GM18507 (cell line): ENCODE measurements around the gene EWSR1.
"Not testable (repeated sequence)": the region's sequence is repeated elsewhere in the genome, so short reads cannot be mapped to it uniquely, and the experiment has no call there.

Experiments used
- DNase-seq: peaks from one replicate; pipeline ENCODE4 v3.0.0; 2011; ENCODE audit warnings: low read depth; ENCODE audit not compliant: insufficient read length; ENCODE audit errors: extremely low spot score
- FAIRE-seq: peaks from 2 replicates; lab custom pipeline; 2011; peaks lifted over from hg19 to GRCh38; lab: Jason Lieb, UNC

Gene EWSR1

GRCh38 chr22:29344889-29345288 lies 76.8 kb downstream of the EWSR1 start:
- not testable (repeated sequence) for DNase-seq, FAIRE-seq

- FAIRE-seq (no peak), DNase-seq (no peak)
Measured at GRCh38 chr22:29345932-29346331, 77.9 kb downstream of the EWSR1 start.

- no peak for FAIRE-seq
- no peak for DNase-seq
Measured at GRCh38 chr22:29346659-29347058, 78.6 kb downstream of the EWSR1 start.

GRCh38 chr22:29348041-29348440 lies 80.0 kb downstream of the EWSR1 start:
- FAIRE-seq (no peak), DNase-seq (no peak)

GRCh38 chr22:29348956-29349355 lies 80.9 kb downstream of the EWSR1 start:
- no peak for FAIRE-seq

More at GRCh38 chr22:29348956-29349355, 80.9 kb downstream of the EWSR1 start:
- DNase-seq: no peak
